Activated naive CD8-positive, alpha-beta T cell treated with anti-CD3 and anti-CD28 coated beads, Interleukin-2, amount 50 U/mL, for 16 hours (primary cell): ENCODE measurements around the gene ZCCHC7.
"Not testable (repeated sequence)": the region's sequence is repeated elsewhere in the genome, so short reads cannot be mapped to it uniquely, and the experiment has no call there.

ENCODE experiments used
- DNase-seq: peaks from one replicate; pipeline ENCODE4 v3.0.0-alpha.2; 2020; ENCODE audit warnings: low read depth, low spot score

The ZCCHC7 gene

DNA sequence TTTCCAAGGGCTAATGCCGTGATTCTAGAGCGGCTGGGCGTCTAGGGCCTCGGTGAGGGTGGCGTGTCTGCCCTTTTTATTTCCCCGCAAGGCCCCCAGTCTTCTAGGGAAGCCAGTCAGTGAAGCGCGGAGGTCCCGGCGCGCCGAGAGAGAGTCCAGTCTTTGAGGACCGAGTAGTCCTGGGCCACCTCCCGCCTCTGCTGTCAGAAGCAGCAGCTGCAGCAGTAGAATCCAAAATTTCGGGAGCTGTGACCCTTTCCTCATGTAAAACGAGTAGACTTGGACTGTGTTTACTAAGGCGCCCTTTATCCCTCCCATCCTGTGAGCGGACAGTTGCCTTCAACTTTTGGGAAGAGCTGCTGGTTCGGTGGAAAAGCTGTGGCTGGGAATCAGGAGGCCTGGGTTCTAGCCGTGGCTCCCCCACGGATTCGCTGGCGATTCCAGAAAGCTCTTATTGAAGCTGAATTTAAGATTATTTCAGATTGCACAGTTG is 515 bp downstream of the ZCCHC7 start:
- DNase-seq: not testable (repeated sequence)

DNA sequence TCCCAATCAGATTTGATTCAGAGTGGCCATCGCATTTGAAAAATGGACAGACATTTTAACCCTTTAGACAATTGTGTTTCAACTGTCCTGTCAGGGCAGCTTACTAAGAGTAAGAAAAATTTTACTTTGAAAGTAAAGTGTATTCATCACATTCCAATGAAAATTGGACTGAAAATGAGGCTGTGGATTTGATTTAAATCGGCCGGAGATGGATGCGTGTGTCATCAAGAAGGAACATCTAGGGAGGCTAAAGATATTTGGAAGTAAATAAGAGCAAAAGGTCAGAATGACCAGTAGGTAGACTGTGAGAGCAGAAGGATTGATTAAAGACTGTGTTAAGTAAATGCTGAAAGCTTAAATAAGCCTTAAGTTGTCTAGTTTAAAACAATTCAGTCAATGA is 1.5 kb downstream of the ZCCHC7 start:
- DNase-seq: no peak

DNA sequence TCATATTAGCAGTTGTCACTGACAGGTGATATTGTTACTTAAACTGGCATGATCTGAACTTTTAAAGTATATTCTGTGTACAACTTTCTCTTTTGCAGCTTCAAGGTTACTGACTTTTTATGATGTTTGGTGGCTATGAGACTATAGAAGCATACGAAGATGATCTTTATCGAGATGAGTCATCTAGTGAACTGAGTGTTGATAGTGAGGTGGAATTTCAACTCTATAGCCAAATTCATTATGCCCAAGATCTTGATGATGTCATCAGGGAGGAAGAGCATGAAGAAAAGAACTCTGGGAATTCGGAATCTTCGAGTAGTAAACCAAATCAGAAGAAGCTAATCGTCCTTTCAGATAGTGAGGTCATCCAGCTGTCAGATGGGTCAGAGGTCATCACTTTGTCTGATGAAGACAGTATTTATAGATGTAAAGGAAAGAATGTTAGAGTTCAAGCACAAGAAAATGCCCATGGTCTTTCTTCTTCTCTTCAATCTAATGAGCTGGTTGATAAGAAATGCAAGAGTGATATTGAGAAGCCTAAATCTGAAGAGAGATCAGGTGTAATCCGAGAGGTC is 5.9 kb downstream of the ZCCHC7 start:
- DNase-seq: no peak

DNA sequence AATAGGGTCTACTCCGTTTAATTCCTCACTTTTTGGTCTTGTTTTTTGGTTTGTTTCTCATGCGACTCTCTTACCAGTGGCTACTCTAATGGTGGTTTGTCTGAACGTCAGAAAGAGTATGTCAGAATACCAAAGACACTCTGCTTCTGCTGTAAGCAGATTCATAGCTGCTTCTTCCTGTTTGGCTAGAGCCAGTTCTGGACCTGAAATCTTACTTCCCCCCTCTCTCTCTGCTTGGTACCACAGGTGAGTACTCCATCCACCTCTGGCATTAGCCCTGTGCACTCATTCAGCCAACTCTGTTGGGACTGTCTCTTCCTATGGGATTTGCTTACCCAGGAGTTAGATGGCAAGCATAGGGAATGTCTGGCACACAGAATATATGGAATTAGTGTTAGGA is 6.6 kb downstream of the ZCCHC7 start:
- DNase-seq: no peak

DNA sequence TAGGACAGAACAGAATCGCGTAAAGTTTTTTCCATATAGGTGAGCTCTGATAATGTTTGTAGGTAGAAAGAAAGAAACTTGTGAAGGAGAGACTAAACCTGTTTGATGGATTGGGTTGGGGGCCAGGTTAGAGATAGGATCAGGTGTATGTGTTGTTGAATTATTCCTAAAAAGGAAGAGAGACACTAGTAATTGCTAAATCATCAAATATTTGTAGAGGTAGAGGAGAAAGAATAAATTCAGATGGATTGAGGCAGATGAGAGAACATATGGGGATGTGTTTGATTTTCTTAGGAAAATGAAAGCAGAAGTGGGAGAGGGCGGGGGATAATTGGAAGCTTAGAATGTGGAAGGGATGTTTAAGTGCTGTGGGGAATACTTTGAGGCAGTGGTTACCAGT is 7.7 kb downstream of the ZCCHC7 start:
- DNase-seq: no peak

DNA sequence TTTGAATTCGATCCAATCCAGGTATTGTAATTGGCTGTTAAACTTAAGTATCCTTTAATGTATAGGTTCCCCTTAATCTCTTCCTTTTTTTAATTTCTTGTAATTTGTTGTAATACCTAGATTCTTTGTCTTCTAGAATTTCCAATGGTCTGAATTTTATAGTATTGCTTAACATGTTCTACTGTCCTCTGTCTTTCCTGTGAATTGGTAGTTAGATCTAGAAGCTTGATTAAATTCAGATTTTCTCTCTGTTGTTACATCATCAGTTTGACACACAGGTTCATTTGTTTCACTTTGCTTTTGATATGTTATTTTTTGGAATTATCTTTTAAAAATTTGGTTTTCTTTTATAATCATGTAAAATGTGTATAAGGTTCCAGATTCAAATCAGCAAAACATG is 13.8 kb downstream of the ZCCHC7 start:
- no peak for DNase-seq

DNA sequence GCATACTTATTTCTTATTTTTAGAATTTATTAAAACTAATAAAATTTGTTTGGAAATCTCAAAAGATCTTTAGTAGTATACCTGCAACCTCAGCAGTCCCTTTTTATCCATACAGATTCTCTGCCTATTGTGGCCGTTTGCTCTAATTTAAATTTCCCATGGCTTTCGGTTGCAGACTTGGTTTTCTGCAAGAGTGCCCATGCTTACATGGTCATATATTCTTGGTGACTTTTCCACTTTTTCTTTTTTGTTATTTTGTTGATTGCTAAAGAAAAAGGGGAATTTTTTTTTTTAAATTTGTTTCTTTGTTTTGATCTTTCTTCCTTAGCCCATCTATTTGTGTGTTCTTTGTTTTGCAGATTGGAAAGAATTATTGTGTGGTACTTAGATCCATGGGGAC is 20.6 kb downstream of the ZCCHC7 start:
- DNase-seq: no peak

DNA sequence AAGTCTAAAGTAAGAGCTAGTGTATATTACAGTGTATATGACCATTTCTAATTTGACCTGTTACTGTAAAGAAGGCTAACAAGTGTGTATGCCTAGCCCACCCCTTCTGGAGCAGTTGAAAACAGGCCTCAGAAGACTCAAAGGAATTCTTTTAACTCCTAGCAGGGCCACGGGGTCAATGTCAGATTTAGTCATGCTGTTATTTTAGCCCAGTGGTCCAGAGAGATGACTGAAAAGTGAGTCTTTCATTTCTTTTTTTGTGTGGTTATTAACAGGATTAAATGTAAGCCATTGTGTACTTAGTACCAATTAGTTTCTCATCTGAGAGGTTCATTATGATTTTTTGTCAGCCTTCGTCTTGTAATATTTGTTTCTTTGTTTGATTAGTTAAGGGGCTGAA is 24.4 kb downstream of the ZCCHC7 start:
- DNase-seq: no peak

DNA sequence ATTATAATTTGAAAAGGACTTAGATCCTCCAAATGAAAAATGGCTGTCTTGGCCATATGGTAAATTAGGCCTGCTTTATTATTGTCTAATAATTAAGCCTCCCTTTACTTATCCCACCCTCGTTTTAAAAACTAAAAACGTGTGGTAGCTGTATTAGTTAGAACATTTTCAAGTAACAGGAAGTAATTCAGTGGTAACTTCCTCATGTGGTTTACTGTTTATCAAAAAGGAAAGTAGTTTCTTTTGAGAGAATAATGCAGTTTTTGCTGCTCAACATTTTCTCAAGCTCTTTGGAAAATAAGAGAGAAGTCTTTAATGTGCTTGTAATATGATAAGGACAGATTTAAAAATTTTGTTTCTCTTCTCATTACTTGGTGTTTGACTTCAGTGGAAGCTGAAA is 26.0 kb downstream of the ZCCHC7 start:
- no peak for DNase-seq

DNA sequence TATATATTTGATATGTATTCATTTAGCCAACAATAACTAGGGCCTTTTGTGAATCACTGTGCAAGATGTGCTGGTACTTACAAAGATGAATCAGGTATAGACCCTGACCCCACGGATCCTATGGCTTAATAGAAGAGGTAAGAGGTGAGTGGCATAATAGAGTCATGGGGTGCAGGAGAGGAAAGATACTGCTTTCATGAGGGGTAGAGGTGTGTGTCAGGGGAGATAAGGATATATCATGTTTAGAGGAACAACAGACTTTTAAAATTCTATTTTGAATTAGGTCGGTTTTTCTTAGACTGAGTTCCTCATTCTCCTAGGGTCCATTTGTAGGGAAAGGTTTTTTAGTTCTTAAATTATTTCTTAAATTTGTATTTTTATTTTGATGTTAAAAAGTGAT is 27.8 kb downstream of the ZCCHC7 start:
- DNase-seq: no peak

DNA sequence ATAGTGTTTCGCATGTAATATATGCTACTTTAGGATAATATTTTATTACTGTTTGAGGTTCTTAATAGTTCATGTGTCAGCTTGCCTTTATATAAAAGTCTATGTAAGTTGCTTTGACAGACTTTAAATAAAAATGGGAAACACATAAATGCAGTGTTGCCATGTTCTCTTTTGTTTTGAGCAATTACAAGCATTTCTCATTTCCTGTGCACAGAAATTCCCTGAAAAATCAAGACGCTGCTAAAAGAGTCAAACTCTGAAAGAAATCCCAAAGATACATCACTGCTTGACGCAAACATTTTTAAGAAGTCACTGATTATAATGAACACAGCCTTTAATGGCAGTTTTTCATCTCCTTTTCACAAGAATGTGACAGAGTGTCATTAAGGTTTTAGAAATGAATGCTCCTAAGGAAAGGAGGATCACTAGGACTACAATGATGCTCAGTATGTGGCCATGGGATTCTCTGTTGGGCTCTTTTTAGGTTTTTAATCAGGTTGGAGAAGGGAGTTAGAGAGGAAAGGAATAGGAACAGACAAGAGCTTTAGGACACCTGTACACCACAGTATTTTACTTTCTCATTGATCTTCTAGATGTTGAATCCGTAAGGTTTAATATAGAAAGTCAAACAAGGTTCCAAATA is 29.4 kb downstream of the ZCCHC7 start:
- DNase-seq: no peak

DNA sequence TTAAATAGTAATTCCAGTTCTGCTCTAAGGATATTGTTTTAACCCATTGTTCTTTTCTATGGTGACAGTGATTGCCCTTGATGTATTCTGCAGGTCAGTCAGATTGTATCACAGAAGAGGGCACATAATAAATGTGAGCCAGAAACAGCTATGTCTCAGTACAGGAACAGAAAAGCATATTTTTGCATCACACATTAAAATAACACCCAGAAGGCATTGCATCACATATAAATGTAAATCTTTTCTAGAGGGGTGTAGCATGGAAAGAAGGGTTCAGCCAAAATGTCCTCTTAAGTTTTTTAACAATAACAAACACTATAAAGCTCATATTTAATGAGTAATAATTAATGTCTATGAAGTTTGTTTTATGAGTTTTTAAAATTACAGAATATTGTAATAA is 30.0 kb downstream of the ZCCHC7 start:
- no peak for DNase-seq

DNA sequence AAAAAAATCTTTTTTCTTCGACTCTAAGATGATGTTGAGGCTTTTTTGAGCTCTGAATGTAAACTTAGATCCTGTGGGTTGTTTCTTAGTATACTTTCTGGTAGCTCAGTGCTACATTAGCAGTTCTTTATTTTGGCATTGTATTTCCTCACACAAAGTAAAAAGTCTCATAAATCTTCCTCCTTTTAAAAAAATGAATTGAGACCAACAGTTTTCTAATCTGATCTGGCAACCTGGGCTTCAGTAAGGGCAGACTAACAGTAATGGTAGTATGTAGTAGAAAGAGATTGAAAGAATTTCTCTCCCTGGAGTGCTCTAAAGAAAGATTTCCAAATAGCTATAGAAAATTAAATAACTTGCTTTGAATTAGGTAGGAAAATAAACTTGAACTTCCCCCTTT is 31.4 kb downstream of the ZCCHC7 start:
- DNase-seq: no peak

DNA sequence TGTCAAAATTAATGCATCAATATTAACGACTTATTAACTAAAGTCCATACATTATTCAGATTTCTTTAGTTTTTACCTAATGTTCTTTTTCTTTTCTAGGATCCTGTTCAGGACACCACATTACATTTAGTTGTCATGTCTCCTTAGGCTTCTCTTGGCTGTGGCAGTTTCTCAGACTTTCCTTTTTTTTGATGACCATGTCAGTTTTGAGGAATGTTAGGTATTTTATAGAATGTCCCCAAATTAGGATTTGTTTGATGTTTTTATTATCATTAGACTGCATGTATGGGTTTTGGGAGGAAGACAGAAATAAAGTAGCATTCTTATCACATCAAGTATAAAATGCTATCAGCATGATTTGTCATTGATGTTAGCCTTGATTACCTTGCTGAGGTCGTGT is 32.0 kb downstream of the ZCCHC7 start:
- no peak for DNase-seq

DNA sequence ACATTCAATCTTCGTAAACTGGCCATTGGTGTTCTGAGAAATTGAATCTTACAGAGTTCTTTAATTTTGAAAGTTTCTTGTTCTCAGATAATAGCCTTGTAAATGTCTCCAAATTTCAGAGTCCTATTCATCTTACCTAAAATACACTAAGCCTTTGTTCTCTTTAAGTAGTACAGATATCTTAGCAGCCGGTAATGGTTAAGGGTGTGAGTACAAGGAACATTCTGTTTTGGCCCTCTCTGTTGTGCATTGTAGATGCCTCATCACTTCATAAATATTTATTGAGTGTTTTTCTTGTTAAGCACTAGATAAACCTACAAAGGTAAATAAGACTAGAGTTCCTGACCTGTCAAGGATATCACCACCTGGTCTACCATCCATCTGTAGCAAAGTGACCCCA is 35.2 kb downstream of the ZCCHC7 start:
- no peak for DNase-seq

DNA sequence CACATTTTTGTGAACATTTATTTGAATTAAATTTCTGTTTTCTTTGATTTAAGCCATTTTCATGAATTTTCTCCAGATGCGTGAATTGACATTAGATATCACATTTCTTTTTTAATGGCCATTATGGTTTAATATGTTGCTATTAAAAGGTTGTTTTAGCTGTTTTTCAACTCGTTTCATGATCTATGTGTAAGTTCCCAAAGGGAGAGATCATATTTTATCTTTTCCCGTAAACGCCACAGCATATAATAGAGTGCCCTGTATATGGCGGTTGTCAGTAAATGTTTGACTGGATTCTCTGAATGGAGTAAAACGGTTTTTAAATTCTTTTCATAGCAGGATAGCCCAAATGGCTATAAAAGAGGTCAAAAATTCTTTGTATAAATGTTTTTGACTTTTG is 35.8 kb downstream of the ZCCHC7 start:
- DNase-seq: no peak

DNA sequence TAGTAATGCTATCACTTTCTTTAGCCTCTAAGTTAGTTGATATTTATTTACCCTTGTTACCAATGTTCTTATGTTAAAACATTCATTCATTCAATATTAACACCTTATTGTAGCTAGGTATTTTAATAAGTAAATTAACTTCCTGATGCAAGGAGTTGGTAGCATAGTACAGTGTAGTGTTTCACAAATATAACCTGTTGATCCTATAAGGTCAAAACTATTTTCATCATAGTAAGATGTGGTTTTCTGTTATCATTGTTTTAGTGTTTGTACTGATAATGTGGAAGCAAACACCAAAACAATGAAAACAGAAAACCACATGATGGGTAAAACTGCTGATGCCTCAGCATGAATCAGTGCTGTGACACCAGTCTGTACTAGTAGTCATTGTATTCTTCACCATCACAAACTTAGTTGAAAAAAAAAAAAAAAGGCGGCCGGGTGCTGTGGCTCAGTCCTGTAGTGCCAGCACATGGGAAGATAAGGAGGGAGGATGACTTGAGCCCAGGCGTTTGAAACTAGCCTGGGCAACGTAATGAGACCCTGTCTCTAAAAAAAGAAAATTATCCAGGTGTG is 36.5 kb downstream of the ZCCHC7 start:
- DNase-seq: no peak

DNA sequence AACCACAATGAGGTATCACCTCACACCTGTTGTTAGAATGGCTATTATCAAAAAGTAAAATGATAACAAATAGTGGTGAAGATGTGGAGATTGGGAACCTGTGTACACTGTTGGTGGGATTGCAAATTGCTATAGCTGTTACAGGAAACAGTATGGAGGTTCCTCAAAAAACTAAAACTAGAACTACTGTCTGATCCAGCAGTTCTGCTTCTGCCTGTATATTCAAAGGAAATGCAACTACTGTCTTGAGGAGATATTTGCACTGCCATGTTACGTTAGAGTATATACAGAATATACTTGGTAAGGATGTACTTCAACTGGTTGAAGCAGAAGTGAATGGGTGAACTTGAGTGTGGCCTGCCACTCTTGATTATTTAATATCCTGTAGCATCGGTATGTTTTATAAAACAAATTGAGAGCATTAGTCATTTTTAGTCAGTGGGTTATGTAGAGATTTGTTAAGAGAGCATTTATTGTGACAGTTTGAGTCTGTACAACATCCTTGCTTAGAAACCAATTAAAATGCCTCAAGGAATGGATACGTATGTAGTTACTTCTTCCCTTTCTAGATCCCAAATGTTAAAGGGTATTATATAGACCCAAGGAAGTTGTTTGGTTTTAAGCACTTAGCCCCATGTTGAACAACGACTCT is 37.5 kb downstream of the ZCCHC7 start:
- no peak for DNase-seq

DNA sequence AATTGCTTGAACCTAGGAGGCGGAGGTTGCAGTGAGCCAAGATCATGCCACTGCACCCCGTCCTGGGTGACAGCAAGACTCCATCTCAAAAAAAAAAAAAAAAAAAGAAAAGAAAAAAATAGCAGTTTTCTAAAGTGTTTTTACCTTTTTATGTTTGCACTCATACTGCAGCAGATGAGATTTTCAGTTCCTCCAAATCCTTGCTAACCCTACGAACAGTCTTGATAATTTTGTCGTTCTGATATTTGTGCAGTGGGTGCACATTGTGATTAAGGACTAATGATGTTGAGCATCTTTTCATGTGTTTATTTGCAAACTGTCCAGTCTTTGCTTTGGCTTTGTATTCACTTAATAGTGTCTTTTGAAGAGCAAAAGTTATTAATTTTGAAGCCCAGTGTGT is 42.9 kb downstream of the ZCCHC7 start:
- DNase-seq: no peak

DNA sequence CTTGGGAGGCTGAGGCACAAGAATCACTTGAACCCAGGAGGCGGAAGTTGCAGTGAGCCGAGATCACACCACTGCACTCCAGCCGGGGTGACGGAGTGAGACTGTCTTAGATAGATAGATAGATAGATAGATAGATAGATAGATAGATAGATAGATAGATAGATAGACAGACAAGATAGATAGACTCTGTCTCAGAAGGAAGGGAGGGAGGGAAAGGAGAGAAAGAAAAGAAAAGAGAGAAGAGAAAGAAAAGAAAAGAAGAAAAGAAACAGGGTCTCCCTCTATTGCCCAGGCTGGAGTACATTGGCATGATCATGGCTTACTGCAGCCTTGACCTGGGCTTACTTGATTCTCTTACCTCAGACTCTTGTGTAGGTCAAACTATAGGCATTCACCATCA is 44.0 kb downstream of the ZCCHC7 start:
- DNase-seq: not testable (repeated sequence)

DNA sequence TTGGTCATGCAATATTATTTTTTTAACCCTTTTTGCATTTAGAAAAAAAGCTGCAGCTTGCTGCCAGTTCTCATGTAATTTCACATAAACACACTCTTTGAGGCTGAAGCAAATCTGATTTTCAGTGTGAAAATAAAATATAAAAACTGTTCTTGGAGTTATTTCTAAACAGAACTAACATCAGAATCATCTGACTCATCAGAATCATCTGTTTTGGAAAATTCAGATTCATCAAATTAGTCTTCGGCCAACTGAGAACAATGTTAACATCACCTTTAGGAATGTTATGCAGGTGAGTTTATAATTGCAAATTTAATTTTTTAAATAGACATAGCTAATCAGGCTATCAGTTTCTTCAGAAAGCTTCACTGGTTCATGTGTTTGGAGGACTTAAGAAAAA is 45.3 kb downstream of the ZCCHC7 start:
- DNase-seq: no peak

DNA sequence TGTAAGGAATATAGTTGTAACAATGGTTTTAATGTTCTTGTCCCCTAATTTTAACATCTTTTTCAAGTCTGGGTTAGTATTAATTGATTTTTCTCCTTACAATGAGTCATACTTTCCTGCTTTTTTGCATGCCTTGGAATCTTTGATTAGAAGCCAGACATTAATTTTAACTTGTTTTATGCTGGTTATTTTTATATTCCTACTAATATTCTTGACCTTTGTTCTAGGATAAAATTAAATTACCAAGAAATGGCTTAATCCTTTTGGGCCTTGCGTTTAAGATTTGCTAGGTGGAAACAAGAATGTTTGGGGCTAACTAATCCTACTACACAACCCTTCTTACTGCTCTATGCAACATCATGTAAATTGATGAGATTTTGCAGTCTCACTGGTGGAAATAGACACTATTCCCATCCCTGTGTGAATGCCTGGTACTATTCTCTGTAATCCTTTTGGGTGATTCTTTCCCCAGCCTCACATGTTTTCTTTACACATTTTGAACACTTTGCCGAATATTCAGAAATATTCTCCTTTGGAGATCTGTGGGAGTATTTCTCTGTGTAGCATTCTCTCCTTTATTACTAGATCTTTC is 47.2 kb downstream of the ZCCHC7 start:
- no peak for DNase-seq

DNA sequence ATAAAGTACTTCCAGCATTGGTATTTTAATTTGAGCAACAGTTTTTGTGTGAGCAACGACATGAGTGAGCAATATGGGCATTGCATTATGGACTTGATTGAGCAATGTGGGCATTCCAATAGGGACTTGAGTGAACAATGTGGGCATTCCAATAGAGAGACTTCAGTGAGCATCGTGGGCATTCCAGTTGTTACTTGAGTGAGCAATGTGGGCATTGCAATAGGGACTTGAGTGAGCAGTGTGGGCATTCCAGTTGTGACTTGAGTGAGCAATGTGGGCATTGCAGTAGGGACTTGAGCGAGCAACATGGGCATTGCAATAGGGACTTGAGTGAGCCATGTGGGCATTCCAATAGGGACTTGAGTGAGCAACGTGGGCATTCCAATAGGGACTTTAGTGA is 52.2 kb downstream of the ZCCHC7 start:
- DNase-seq: no peak
